ENCODE measurements around the gene IDE. TPM values are rescaled to one million over a fixed set of nuclear protein-coding genes. Genes with fewer than 3 reads are reported as not detected.

IDE gene
- total RNA-seq, 1 experiment from 2014 or later, result 55.8 TPM

GRCh38 chr10:92419740-92420545 lies 153.9 kb downstream of the IDE start:
- BruUV-seq (replicated peaks), result no TSS peak
- no peaks in the 10 kb centered on the region for H3K36me3 ChIP-seq (ENCODE audit: control insufficient read depth in 1 of 2, insufficient read depth in 2 of 2, low read length in 2 of 2)
- ChIA-PET POLR2A (no interaction called here), RAD21 (ENCODE audit: low non-redundant PET in 1 of 2, low total read pairs in 2 of 2, uncharacterized antibody in 2 of 2, unreplicated experiment in 2 of 2) (no interaction called here), CTCF (no interaction called here)
- DNase-seq (ENCODE audit: low read depth, low spot score) (no peak), ATAC-seq (no peak)
- no peaks in the 10 kb centered on the region for H3K9me3 ChIP-seq (ENCODE audit: control insufficient read depth in 1 of 2, insufficient read depth in 1 of 2, low read depth in 1 of 2, low read length in 2 of 2)
- H3K4me1 ChIP-seq (ENCODE audit: control insufficient read depth in 1 of 2, insufficient read depth in 2 of 2, low read length in 2 of 2), result no peaks in the 10 kb centered on the region
- TF ChIP-seq ELF1 (IDR thresholded peaks at IDR 0.05; ENCODE audit: borderline replicate concordance, low read depth) (no peak), RAD21 (IDR thresholded peaks at IDR 0.05; ENCODE audit: low read depth) (no peak), JUND (IDR thresholded peaks at IDR 0.05) (no peak), POLR2A (IDR thresholded peaks at IDR 0.05; ENCODE audit: borderline replicate concordance, extremely low read depth, insufficient read depth, insufficient read length) (no peak), EZH2 (IDR thresholded peaks at IDR 0.05) (no peak), YY1 (IDR thresholded peaks at IDR 0.05; ENCODE audit: extremely low read depth, insufficient replicate concordance, low read depth, low read length) (no peak), SRF (IDR thresholded peaks at IDR 0.05; ENCODE audit: low read depth) (no peak), CTCF (IDR thresholded peaks at IDR 0.05 in 2 of 3, conservative IDR thresholded peaks at IDR 0.05 in 1 of 3; ENCODE audit: borderline replicate concordance in 1 of 3, insufficient read depth in 1 of 3, low read depth in 2 of 3, low read length in 2 of 3) (peak in 1 of 3 experiments; percentile 16; a peak in 1 of 6 replicates)
- no peak overlapping the region for H3K9ac ChIP-seq (ENCODE audit: low read length)
- no peaks in the 10 kb centered on the region for H3K27me3 ChIP-seq (ENCODE audit: insufficient read depth, low read length)
- H3K4me3 ChIP-seq (replicated peaks in 1 of 2; ENCODE audit: low read depth in 1 of 2, low read length in 2 of 2), result no peak overlapping the region
- intact Hi-C loops (cut with micrococcal nuclease), result no loop called here
- H4K20me1 ChIP-seq (ENCODE audit: insufficient read depth), result no peaks in the 10 kb centered on the region
- H3K9me2 ChIP-seq (ENCODE audit: insufficient read depth), result no peaks in the 10 kb centered on the region
- no peak overlapping the region for H2AFZ ChIP-seq (ENCODE audit: low read depth, low read length, poor library complexity, severe bottlenecking)
- no peaks in the 10 kb centered on the region for H3K79me2 ChIP-seq (ENCODE audit: insufficient read depth, low read length)
- H3K4me2 ChIP-seq (ENCODE audit: low read length), result no peak overlapping the region
- no peak overlapping the region for H3K27ac ChIP-seq (ENCODE audit: low read depth, low read length)
